Thyroid gland (tissue), 4 donors: ENCODE results near the gene FGGY.

Source experiments
- POLR2A ChIP-seq, 2 donors: fragments of 450-650 bp; IDR thresholded peaks; one replicate each; pipeline ENCODE4 v1.6.1; 2017; ENCODE audit warnings: antibody characterized with exemption in 2 of 2, mild to moderate bottlenecking in 2 of 2, moderate library complexity in 1 of 2
- TF ChIP-seq, protein P1 (sequence below), 6 experiments: fragments of 200-600 bp in 3 of 6; fragments of 450-650 bp in 3 of 6; sonication (generic) in 3 of 6; IDR thresholded peaks; one replicate each; pipeline ENCODE4 v1.5.1; 2016 to 2019; ENCODE audit warnings: antibody characterized with exemption in 6 of 6, mild to moderate bottlenecking in 2 of 6, inconsistent platforms in 1 of 6, moderate library complexity in 1 of 6

GRCh38 chr1:59278780-59279354 is 18.0 kb upstream of the FGGY start:
- TF ChIP-seq, protein P1, sequence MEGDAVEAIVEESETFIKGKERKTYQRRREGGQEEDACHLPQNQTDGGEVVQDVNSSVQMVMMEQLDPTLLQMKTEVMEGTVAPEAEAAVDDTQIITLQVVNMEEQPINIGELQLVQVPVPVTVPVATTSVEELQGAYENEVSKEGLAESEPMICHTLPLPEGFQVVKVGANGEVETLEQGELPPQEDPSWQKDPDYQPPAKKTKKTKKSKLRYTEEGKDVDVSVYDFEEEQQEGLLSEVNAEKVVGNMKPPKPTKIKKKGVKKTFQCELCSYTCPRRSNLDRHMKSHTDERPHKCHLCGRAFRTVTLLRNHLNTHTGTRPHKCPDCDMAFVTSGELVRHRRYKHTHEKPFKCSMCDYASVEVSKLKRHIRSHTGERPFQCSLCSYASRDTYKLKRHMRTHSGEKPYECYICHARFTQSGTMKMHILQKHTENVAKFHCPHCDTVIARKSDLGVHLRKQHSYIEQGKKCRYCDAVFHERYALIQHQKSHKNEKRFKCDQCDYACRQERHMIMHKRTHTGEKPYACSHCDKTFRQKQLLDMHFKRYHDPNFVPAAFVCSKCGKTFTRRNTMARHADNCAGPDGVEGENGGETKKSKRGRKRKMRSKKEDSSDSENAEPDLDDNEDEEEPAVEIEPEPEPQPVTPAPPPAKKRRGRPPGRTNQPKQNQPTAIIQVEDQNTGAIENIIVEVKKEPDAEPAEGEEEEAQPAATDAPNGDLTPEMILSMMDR (IDR thresholded peaks at IDR 0.05): no peak
- no peak for TF ChIP-seq POLR2A (IDR thresholded peaks at IDR 0.05)
